HUES6 (cell line): Measurements from ENCODE around the gene DGKB.

Source experiments
- H3K27ac ChIP-seq: 2 replicates; pipeline ENCODE4 v1.7.0; 2013; ENCODE audit warnings: low read depth, mild to moderate bottlenecking, low read length, inconsistent platforms
- H3K27me3 ChIP-seq: 2 replicates; pipeline ENCODE4 v1.6.1; 2013; ENCODE audit warnings: low read length; ENCODE audit not compliant: control insufficient read depth, insufficient read depth
- H3K36me3 ChIP-seq: 2 replicates; pipeline ENCODE4 v1.6.1; 2013; ENCODE audit warnings: low read length; ENCODE audit not compliant: control insufficient read depth, insufficient read depth
- H3K4me1 ChIP-seq: 2 replicates; pipeline ENCODE4 v1.6.1; 2013; ENCODE audit warnings: low read length; ENCODE audit not compliant: control insufficient read depth, insufficient read depth
- H3K4me3 ChIP-seq: 2 replicates; pipeline ENCODE4 v1.5.1; 2013; ENCODE audit warnings: low read depth, low read length
- H3K9ac ChIP-seq: one replicate; pipeline ENCODE4 v1.6.1; 2013; ENCODE audit warnings: mild to moderate bottlenecking, low read length
- H3K9me3 ChIP-seq: 2 replicates; pipeline ENCODE4 v1.6.1; 2013; ENCODE audit warnings: low read depth, low read length; ENCODE audit not compliant: control insufficient read depth, insufficient read depth

Gene DGKB

DNA sequence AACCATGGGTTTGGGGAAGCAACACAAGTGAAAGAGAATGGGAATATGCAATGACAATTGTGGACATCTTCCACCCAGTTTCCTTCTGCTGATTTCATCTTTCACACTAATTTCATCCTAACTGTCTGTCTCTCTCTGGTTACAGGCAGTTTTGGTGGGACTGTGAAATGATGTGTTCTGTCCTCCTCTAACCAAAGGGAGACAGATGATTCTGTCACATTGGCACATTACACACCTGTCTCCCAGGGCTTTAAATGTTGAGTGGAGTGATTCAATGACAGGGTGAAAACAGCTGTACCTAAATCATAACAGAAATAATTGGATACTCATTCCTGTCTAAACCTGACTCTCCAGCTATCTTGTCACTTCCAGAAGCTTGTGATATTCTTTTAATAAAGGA lies 60.0 kb downstream of the DGKB start:
- Histone ChIP-seq H3K9me3 (no peaks in the 10 kb centered on the region), H3K4me1 (peaks cover 13% of the 10 kb centered on the region), H3K4me3 (no peak overlapping the region), H3K27ac (no peak overlapping the region), H3K9ac (no peak overlapping the region), H3K27me3 (no peaks in the 10 kb centered on the region), H3K36me3 (no peaks in the 10 kb centered on the region)

DNA sequence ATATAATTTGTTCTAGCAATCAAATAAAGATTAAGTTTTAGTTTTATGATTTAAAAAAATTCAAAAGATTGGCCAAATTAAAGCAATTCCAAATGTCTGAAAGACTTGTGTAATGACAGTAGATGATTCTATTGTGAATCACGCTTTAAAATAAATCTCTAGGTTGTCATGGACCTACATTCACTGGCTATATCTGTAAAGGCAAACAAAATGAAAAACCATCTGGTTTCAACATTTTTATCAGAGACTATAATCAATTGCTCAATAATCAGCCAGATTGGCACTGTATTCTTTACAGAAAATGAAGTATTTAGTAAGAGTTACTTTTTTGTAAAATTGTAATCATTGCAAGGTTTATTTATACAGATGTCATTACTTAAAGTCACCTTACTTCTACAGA lies 60.7 kb downstream of the DGKB start:
- no peak overlapping the region for H3K9ac ChIP-seq
- H3K27ac ChIP-seq: no peak overlapping the region

DNA sequence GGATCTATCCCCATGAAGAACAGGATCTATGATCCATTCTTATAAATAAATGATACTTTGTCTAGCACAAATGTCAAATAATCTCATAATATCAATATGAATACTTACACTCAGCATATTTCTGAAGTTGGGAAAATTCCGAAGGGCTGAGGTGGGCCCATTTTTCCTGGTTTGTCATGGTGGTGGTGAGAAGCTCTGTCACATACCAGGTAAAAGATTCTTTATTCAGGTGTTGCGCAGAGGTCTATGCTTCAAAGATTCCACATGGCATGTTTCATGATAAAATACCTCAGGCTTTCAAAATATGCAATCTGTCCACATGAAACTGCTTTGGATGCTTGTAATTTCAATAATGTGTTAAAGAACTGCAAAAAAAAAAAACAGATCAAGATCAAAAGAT lies 61.5 kb downstream of the DGKB start:
- Histone ChIP-seq H3K4me3 (no peak overlapping the region), H3K4me1 (peaks cover 17% of the 10 kb centered on the region), H3K27ac (no peak overlapping the region), H3K27me3 (no peaks in the 10 kb centered on the region), H3K36me3 (no peaks in the 10 kb centered on the region), H3K9ac (no peak overlapping the region), H3K9me3 (no peaks in the 10 kb centered on the region)

More for the DNA sequence above, 60.7 kb downstream of the DGKB start:
- no peak overlapping the region for H3K4me3 ChIP-seq
- H3K36me3 ChIP-seq: no peaks in the 10 kb centered on the region
- H3K27me3 ChIP-seq: no peaks in the 10 kb centered on the region
- H3K9me3 ChIP-seq: no peaks in the 10 kb centered on the region
- peaks cover 17% of the 10 kb centered on the region for H3K4me1 ChIP-seq

DNA sequence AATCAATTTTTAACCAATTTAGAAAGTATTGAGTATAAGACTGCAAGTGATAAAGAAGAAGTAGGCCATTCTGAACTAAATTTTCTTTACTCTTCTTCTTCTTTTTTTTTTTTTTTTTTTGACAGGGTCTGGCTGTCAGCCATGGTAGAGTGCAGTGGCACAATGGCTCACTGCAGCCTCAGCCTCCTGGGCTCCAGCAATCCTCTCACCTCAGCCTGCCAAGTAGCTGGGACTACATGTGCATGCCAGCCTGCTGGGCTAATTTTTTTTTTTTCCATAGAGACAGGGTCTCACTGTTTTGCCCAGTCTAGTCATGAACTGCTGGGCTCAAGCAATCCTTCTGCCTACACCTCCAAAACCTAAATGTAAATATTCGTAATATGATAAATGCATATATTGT lies 63.2 kb downstream of the DGKB start:
- Histone ChIP-seq H3K4me3 (no peak overlapping the region), H3K36me3 (no peaks in the 10 kb centered on the region), H3K9ac (no peak overlapping the region), H3K27ac (no peak overlapping the region), H3K27me3 (no peaks in the 10 kb centered on the region), H3K4me1 (peaks cover 27% of the 10 kb centered on the region), H3K9me3 (no peaks in the 10 kb centered on the region)

DNA sequence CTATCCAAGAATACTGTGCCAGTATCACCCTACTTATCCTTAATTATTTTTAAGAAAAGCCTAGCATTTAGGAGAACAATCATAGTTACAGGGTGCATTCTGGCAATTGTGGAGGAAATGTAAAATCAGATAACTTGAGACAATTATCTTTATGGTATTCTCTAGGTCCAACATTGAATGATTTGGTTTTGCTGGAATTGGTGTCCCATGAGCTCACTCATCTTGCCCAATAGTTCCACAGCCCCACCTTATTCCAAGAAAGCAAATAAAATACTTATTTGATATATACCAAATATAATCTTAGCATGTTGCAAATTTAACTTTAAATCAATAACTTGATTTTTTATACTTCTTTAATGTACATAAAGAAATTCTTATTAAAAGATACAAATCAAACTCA lies 65.3 kb downstream of the DGKB start:
- Histone ChIP-seq H3K4me3 (no peak overlapping the region), H3K27me3 (no peaks in the 10 kb centered on the region), H3K9ac (no peak overlapping the region), H3K27ac (no peak overlapping the region), H3K4me1 (peaks cover 36% of the 10 kb centered on the region), H3K36me3 (no peaks in the 10 kb centered on the region), H3K9me3 (no peaks in the 10 kb centered on the region)

DNA sequence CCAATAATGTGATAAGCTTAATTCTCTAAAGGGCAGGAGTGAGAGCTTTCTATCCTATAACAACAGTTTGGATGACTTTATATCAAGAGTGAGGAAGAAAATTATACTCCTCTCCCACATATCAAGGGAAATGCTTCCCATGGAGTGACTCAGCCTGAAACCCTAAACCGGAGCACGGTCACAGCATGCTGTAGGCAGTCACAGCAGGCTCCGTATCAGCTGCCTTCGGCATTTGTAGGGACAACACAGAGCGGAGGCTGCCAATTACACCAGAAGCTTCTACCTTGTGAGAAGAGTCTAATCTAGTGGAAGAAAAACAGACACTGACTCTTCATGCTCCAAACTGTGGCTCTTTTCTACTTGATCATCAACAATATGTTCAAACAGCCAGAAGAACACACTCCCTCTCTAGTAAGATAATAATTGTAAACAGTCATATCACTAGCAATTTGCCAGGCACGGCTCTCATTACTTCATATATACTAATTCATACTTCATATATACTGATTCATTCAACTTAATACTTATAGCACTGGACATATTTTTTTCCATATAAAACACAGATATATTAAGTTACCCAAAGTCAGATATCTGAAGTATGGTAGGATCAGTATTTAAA lies 65.9 kb downstream of the DGKB start:
- H3K9me3 ChIP-seq: no peaks in the 10 kb centered on the region
- H3K27ac ChIP-seq: no peak overlapping the region
- no peaks in the 10 kb centered on the region for H3K27me3 ChIP-seq
- H3K9ac ChIP-seq: no peak overlapping the region
- no peaks in the 10 kb centered on the region for H3K36me3 ChIP-seq
- no peak overlapping the region for H3K4me3 ChIP-seq
- peaks cover 36% of the 10 kb centered on the region for H3K4me1 ChIP-seq

DNA sequence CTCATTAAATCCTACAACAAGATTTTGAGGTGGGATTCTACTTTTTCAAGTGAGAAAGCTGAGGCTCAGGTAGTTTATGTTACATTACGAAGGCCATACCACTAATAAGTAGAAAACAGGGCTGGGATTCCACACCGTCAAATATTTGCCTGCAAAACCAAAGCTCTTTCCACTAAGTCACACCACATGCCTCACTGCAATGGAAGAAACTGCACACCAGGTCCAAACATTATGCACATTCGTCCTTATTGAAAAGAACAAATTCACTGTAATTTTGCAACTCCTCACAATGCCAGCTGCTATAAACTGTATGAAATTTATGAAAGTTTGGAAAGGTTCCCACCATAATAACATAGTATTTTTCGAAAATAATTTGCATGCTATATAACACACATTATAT lies 66.5 kb downstream of the DGKB start:
- no peak overlapping the region for H3K4me3 ChIP-seq
- no peaks in the 10 kb centered on the region for H3K9me3 ChIP-seq
- H3K27me3 ChIP-seq: no peaks in the 10 kb centered on the region
- no peak overlapping the region for H3K9ac ChIP-seq
- no peak overlapping the region for H3K27ac ChIP-seq
- no peaks in the 10 kb centered on the region for H3K36me3 ChIP-seq
- H3K4me1 ChIP-seq: peaks cover 36% of the 10 kb centered on the region

DNA sequence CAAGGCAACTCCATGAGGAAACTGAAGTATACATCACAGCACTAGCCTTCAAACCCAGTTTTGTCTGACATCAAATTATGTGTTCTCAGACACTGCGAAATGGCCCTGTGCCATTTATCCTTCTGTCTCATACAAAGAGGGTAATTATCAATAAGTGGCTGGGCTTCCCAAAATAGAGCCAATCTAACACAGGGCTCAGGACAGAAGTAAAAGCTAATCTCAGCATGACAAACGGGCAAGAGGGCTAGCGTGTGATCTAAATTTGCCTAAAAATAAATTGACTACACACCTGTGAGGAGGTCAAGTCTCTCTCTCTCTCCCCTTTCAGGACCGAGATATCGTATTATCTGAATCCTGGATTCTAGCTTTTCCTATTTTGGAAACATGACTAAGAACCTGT lies 67.2 kb downstream of the DGKB start:
- peaks cover 36% of the 10 kb centered on the region for H3K4me1 ChIP-seq

DNA sequence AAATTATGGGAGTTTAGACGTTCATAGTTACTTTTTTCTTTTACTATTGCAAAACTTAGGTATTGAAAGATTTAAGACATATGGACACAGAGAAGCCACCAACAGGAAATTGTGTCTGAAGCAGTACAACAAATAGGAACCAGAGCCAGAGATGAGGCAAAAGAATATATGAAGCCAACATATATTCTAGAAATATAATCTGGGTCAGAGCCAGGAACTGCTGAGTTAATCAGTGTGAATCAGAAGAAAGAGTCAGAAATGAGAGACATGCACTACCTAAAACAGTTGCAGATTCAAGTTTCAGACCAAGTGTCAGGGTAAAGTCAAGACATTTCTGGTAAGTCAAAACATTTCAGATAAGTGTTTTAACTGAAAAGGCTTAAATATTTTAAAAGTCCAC lies 67.7 kb downstream of the DGKB start:
- H3K27me3 ChIP-seq: no peaks in the 10 kb centered on the region
- H3K4me3 ChIP-seq: no peak overlapping the region
- H3K9ac ChIP-seq: no peak overlapping the region
- H3K9me3 ChIP-seq: no peaks in the 10 kb centered on the region
- no peak overlapping the region for H3K27ac ChIP-seq
- H3K36me3 ChIP-seq: no peaks in the 10 kb centered on the region
- peaks cover 36% of the 10 kb centered on the region for H3K4me1 ChIP-seq

More for the DNA sequence above, 67.2 kb downstream of the DGKB start:
- no peak overlapping the region for H3K4me3 ChIP-seq
- H3K27me3 ChIP-seq: no peaks in the 10 kb centered on the region
- no peak overlapping the region for H3K27ac ChIP-seq
- H3K9ac ChIP-seq: no peak overlapping the region
- no peaks in the 10 kb centered on the region for H3K9me3 ChIP-seq
- H3K36me3 ChIP-seq: no peaks in the 10 kb centered on the region

DNA sequence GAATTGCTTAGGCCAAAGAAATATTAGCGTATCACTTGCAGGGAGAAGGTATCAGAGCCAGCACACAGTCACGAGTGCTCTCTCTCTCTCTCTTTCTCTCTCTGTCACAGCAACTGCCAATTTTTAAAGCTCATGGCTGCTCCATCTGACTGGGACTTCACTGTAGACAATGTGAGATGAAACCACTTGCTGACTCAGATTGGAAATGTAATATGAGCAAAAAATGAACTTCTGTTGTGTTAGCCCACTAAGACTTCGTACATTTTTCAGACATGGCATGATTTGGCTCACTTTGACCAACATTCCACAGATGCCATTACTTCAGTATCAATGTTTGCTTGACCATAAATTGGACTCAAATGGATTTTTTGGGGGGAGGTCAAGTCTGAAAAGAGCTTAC lies 68.1 kb downstream of the DGKB start:
- Histone ChIP-seq H3K4me1 (peaks cover 36% of the 10 kb centered on the region), H3K27me3 (no peaks in the 10 kb centered on the region), H3K4me3 (no peak overlapping the region), H3K36me3 (no peaks in the 10 kb centered on the region), H3K9me3 (no peaks in the 10 kb centered on the region), H3K27ac (no peak overlapping the region), H3K9ac (no peak overlapping the region)

DNA sequence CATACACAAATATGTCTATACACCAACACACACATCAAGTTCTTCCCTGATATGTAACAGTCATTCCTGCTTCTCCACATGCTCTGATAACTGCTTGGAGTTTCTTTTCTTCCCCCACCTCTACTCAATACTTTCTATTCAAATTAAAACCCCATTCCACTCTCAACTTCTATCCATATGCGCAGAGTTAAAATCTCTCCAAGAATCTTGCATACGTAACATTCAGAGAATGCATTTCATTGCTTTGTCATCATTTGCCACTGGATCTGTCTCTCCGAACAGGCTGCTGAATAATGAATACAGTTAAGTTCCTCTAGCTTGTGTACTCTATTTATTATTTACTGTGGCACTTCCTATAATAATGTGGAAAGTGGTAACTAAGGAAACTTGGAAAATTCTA lies 68.8 kb downstream of the DGKB start:
- H3K9me3 ChIP-seq: no peaks in the 10 kb centered on the region
- no peak overlapping the region for H3K4me3 ChIP-seq
- peaks cover 36% of the 10 kb centered on the region for H3K4me1 ChIP-seq
- no peaks in the 10 kb centered on the region for H3K36me3 ChIP-seq
- H3K9ac ChIP-seq: no peak overlapping the region
- no peak overlapping the region for H3K27ac ChIP-seq
- no peaks in the 10 kb centered on the region for H3K27me3 ChIP-seq

DNA sequence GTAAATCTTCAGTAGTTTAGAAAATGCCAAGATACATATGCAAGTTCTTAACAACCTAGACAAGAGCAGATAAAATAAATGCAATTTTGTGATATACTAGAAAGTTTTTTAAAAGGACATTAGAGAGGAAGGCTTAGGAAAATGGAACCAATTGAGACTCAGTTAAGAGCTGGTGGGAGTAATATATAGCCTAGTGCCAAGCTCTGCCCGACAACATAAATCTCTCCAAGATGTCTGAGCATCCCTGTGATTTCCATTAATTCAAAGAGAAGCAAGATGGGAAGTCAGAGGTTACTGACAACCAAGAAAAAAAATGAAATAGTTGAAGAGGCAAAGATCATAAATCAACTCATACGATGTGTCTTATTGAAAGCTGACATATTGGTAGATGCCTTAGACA lies 74.5 kb downstream of the DGKB start:
- H3K27me3 ChIP-seq: no peaks in the 10 kb centered on the region
- H3K4me1 ChIP-seq: no peaks in the 10 kb centered on the region; the same call in 1 of the 2 replicates
- no peak overlapping the region for H3K27ac ChIP-seq
- H3K4me3 ChIP-seq: no peak overlapping the region
- no peak overlapping the region for H3K9ac ChIP-seq
- H3K9me3 ChIP-seq: no peaks in the 10 kb centered on the region
- no peaks in the 10 kb centered on the region for H3K36me3 ChIP-seq
